Body of pancreas (tissue), 4 donors: ENCODE measurements around the gene RBMS3.

Experiments used
- CTCF ChIP-seq, 7 experiments: fragments of 450-650 bp in 4 of 7; fragments of 200-600 bp in 3 of 7; sonication (generic) in 3 of 7; IDR thresholded peaks; one replicate each; pipeline ENCODE4 v1.5.1; 2016 to 2019; ENCODE audit warnings: antibody characterized with exemption in 7 of 7
- POLR2A ChIP-seq, 3 donors: fragments of 450-650 bp; IDR thresholded peaks; one replicate each; pipeline ENCODE4 v1.6.1; 2016; ENCODE audit warnings: antibody characterized with exemption in 3 of 3, mild to moderate bottlenecking in 2 of 3

- TF ChIP-seq POLR2A (IDR thresholded peaks at IDR 0.05) (no peak), CTCF (IDR thresholded peaks at IDR 0.05) (no peak)
These were observed 240.9 kb downstream of the RBMS3 start for GRCh38 chr3:29521751-29522150.
